K562 (cell line): Measurements from ENCODE around the gene RGS9BP.

ENCODE experiments used
- BRD4 ChIP-seq: fragments of 200-600 bp; sonication (generic); IDR thresholded peaks from 2 replicates; pipeline ENCODE4 v1.6.1; 2017; ENCODE audit warnings: inconsistent platforms
- HIVEP1 ChIP-seq: fragments of 250-450 bp; sonication (Bioruptor Pico); IDR thresholded peaks from 2 replicates; pipeline ENCODE4 v1.4.0; 2020; ENCODE audit warnings: mild to moderate bottlenecking
- PTRF ChIP-seq: fragments of 450-650 bp; IDR thresholded peaks from 2 replicates; pipeline ENCODE4 v1.6.1; 2016; ENCODE audit warnings: mild to moderate bottlenecking, missing genetic modification characterization, missing compliant biosample characterization
- RBM25 ChIP-seq: fragments of 200-400 bp; formaldehyde crosslinking; IDR thresholded peaks from 2 replicates; pipeline ENCODE4 v1.6.1; 2018; ENCODE audit warnings: low read length, low read depth, moderate library complexity; ENCODE audit not compliant: severe bottlenecking
- ZNF124 ChIP-seq: sonication (generic); formaldehyde crosslinking; IDR thresholded peaks from 2 replicates; pipeline ENCODE4 v1.8.1; 2022; ENCODE audit warnings: missing genetic modification reagents

DNA sequence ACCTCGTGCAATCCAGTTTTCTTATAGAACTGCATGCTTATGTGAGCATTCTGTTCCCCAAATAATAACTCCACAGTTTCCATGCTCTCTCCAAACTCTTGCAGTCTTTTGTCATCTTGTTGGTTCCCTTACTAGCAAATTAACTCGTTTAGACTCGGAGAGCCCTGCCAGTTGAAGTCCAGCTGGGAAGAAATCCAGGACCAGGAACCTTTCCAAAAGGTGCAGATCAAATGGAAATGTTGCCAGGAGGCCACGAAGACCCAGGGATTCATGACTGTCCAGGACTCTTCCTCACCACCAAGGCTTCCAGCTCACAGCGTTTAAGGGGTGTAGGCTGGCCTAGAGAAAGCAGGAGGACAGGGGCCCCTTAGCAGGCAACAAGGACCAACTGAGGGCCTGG, 41.8 kb downstream of the RGS9BP start:
- TF ChIP-seq BRD4 = no peak
- no peak for TF ChIP-seq ZNF124 (CRISPR knock-in tag)
- TF ChIP-seq PTRF = no peak
- TF ChIP-seq RBM25 = no peak
- TF ChIP-seq HIVEP1 (CRISPR knock-in tag) = no peak
